Esophagus squamous epithelium (tissue), 5 donors: Measurements from ENCODE around the gene HOXA10. TPM values are rescaled to one million over a fixed set of nuclear protein-coding genes. Genes with fewer than 3 reads are reported as not detected.

Source experiments
- DNase-seq: peaks from one replicate; lab custom pipeline; 2025; lab: John Stamatoyannopoulos, UW
- H3K27ac ChIP-seq, 4 donors: fragments of 200-600 bp; sonication (generic); one replicate each; pipeline ENCODE4 v1.5.1; 2016 to 2019; ENCODE audit warnings: mild to moderate bottlenecking in 1 of 4
- H3K27me3 ChIP-seq, 4 donors: fragments of 200-600 bp; sonication (generic); 1 replicate in 3 of 4; 2 replicates in 1 of 4; pipeline versions ENCODE4 v1.5.1 to v1.6.0; 2017 to 2021; ENCODE audit warnings: antibody characterized with exemption in 1 of 4
- H3K36me3 ChIP-seq, 3 donors: fragments of 200-600 bp; sonication (generic); one replicate each; pipeline ENCODE4 v1.5.1; 2016 to 2019
- H3K4me1 ChIP-seq, 3 donors: fragments of 200-600 bp; sonication (generic); one replicate each; pipeline ENCODE4 v1.5.1; 2017 to 2019
- H3K4me3 ChIP-seq, 4 donors: fragments of 200-600 bp; sonication (generic); 1 replicate in 3 of 4; 2 replicates in 1 of 4; pipeline ENCODE4 v1.5.1; 2016 to 2019; ENCODE audit warnings: mild to moderate bottlenecking in 2 of 4, moderate library complexity in 1 of 4
- H3K9me3 ChIP-seq, 3 donors: fragments of 200-600 bp; sonication (generic); one replicate each; pipeline ENCODE4 v1.5.1; 2016 to 2019
- CTCF ChIP-seq, 6 experiments: fragments of 450-650 bp in 4 of 6; fragments of 200-600 bp in 2 of 6; sonication (generic) in 2 of 6; IDR thresholded peaks; one replicate each; pipeline ENCODE4 v1.5.1; 2016 to 2019; ENCODE audit warnings: antibody characterized with exemption in 6 of 6, mild to moderate bottlenecking in 4 of 6, moderate library complexity in 4 of 6
- POLR2A ChIP-seq, 4 donors: fragments of 450-650 bp; IDR thresholded peaks; one replicate each; pipeline ENCODE4 v1.6.1; 2017; ENCODE audit warnings: antibody characterized with exemption in 4 of 4, mild to moderate bottlenecking in 4 of 4, moderate library complexity in 3 of 4
- WGBS, 2 donors: methylation state at CpG; one replicate each; pipeline ENCODE4 v1.1.5; 2018; 5-methylcytosine and 5-hydroxymethylcytosine counted together
- intact Hi-C: fragments of 100-400 bp; cut with DNase I; formaldehyde crosslinking; loops from one replicate; pipeline ENCODE4 v1.15.0; 2022
- total RNA-seq, 4 donors: library from RNA; depleted of rRNA; stranded (reverse); fragments of >200 nt; gene quantifications; one replicate each; pipeline ENCODE4 v1.1.0, GENCODE V29; 2016
- donor health status: DM: yes; HTN: yes; CAD: no.

The HOXA10 gene
- not detected for total RNA-seq

DNA sequence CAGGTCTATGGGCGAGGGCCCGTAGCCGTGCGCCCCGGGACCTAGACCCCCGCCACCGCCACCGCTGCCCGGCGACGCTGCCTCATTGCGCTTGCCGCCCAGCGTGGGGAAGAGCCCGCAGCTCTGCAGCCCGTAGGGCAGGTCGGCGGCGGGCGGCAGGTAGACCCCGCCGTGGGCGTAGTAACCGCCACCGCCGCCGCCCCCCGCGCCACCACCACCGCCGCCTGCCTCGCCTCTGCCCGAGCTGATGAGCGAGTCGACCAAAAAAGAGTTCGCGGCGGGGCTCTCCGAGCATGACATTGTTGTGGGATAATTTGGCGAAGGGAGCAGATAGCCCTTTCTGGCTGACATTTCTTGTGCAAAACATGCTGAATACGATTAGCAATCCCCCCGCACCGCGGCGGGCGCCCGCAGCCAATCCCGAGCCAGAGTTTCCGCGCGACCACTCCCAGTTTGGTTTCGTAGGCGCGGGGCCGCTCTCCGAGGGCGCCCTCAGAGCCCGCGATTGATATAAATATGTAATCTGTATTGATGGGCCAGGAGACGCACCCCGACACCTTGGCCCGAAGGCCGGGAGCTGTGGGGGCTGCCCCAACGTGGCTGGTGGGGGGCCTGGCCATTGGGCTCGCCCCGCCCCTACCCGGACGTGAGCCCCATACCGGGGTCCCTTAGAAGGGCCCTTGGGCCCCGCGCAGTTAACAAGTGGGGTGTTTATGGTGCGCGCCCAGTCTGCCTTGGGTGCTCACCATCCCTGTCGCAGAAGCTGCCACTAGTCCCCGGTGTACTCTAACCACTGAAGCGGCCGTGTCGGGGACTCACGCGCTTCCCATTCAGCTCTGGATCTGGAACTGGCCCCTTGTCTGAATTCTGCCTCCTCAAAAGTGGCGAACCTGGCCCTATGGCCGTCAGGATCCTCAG lies at the start of gene HOXA10:
TSS of gene HOXA10 (minus strand) at position 365 of the 918 bp plus-strand sequence. CDS start at position 351, 14 bp downstream.
- peaks cover 29 to 49% (median 33%) of the 10 kb centered on the region in 3 donors for H3K4me1 ChIP-seq
- peak within 1 kb of the TSS; percentile 19 to 70 (median 46) for H3K4me3 ChIP-seq
- TF ChIP-seq POLR2A (IDR thresholded peaks at IDR 0.05), result no peak
- no peak for TF ChIP-seq CTCF (IDR thresholded peaks at IDR 0.05)
- WGBS, 2 donors, result 25 to 30% methylated on average over 5 to 17 of the region's 82 CpGs
- peaks cover 52 to 100% (median 72%) of the 10 kb centered on the region in 4 donors for H3K27me3 ChIP-seq
- intact Hi-C loops, result no loop called here
- DNase-seq, result no peak
- no peak within 1 kb of the TSS for H3K27ac ChIP-seq
- H3K9me3 ChIP-seq, result no peaks in the 10 kb centered on the region
- H3K36me3 ChIP-seq, result no peaks in the 10 kb centered on the region

GRCh38 chr7:27221201-27221797 lies 47.2 kb upstream of the HOXA10 start:
- H3K9me3 ChIP-seq, result no peaks in the 10 kb centered on the region
- H3K27me3 ChIP-seq, result peaks cover 8 to 100% (median 30%) of the 10 kb centered on the region in 4 donors
- no peak overlapping the region for H3K27ac ChIP-seq
- intact Hi-C loops, result no loop called here
- no peak for TF ChIP-seq POLR2A (IDR thresholded peaks at IDR 0.05)
- no peak for TF ChIP-seq CTCF (IDR thresholded peaks at IDR 0.05)
- H3K4me1 ChIP-seq, result peaks cover 0 to 15% (median 3%) of the 10 kb centered on the region in 3 donors
- H3K4me3 ChIP-seq, result no peak overlapping the region
- no peak for DNase-seq
- no peaks in the 10 kb centered on the region for H3K36me3 ChIP-seq
- WGBS, 2 donors, result 68 to 82% methylated on average over 3 of the region's 3 CpGs

DNA sequence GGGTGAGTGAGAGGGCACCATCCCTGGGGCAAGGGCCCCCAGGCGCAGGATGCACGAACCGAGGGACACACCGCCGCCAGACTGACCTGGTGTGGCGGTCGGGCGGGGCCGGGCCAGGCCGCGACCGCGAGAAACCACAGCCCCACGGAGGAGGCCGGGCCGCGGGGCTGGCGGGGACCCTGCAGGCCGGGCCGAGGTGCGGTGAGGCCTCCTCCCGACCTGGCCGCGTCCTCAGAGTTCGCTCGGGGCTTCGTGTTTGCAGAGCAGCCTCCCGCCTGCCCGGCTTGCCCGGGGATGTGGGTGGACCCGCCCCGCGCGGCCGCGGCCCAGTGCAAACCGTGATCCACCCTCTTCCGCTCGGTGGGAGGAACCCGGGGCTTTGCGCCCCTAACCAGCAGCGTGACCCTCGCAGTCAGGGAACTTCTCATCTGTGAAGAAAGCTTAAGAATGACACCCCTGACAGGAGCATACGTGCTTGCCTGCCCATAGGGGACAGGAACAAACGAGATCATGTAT lies 46.4 kb upstream of the HOXA10 start:
- H3K4me1 ChIP-seq, result peaks cover 0 to 12% (median 1%) of the 10 kb centered on the region in 3 donors
- no peaks in the 10 kb centered on the region for H3K36me3 ChIP-seq
- H3K4me3 ChIP-seq, result peak overlapping the region in 1 of 4 donors; percentile 30
- H3K27ac ChIP-seq, result no peak overlapping the region
- no peaks in the 10 kb centered on the region for H3K9me3 ChIP-seq
- H3K27me3 ChIP-seq, result peaks cover 8 to 100% (median 25%) of the 10 kb centered on the region in 4 donors
- TF ChIP-seq CTCF (IDR thresholded peaks at IDR 0.05) (no peak), POLR2A (IDR thresholded peaks at IDR 0.05) (no peak)
- WGBS, 2 donors, result 72 to 100% methylated on average over 1 to 2 of the region's 45 CpGs
- no peak for DNase-seq
- intact Hi-C loops, result no loop called here

DNA sequence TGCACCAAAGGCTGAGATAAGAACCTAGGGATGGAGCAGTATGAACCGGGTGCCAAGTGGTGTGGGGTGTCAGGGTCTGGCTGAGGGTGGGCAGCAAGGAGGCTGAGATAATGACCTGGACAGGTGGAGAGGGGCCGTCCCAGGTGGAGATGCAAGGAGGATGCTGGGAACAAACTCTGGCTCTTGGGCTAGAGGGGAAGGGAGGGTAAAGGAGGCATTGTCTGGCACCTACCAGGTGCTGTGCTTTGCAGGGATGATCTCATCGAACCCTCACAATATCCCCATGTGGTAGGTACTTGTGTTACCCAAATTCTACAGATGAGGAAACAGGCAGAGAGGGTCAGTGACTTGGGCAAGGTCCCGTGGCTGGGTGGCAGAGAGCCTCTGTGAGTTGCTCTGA lies 45.7 kb upstream of the HOXA10 start:
- intact Hi-C loops, result no loop called here
- peaks cover 0 to 7% (median 0%) of the 10 kb centered on the region in 3 donors for H3K4me1 ChIP-seq
- no peak overlapping the region for H3K4me3 ChIP-seq
- no peak for DNase-seq
- no peaks in the 10 kb centered on the region for H3K36me3 ChIP-seq
- WGBS, 2 donors, result 59 to 78% methylated on average over 3 to 4 of the region's 4 CpGs
- no peak overlapping the region for H3K27ac ChIP-seq
- peaks cover 1 to 100% (median 19%) of the 10 kb centered on the region in 4 donors for H3K27me3 ChIP-seq
- no peaks in the 10 kb centered on the region for H3K9me3 ChIP-seq
- TF ChIP-seq CTCF (IDR thresholded peaks at IDR 0.05), result no peak
- TF ChIP-seq POLR2A (IDR thresholded peaks at IDR 0.05), result no peak
